Ishikawa (cell line): ENCODE data around the gene HECTD4.

Source experiments
- RAD21 ChIP-seq: IDR thresholded peaks from 2 replicates; pipeline ENCODE4 v1.6.1; 2012; ENCODE audit warnings: low read depth
- YY1 ChIP-seq: IDR thresholded peaks from 2 replicates; pipeline ENCODE4 v1.6.1; 2012; ENCODE audit warnings: low read depth
- TF ChIP-seq, protein P1 (sequence below): IDR thresholded peaks from 2 replicates; pipeline ENCODE4 v1.6.1; 2012

DNA sequence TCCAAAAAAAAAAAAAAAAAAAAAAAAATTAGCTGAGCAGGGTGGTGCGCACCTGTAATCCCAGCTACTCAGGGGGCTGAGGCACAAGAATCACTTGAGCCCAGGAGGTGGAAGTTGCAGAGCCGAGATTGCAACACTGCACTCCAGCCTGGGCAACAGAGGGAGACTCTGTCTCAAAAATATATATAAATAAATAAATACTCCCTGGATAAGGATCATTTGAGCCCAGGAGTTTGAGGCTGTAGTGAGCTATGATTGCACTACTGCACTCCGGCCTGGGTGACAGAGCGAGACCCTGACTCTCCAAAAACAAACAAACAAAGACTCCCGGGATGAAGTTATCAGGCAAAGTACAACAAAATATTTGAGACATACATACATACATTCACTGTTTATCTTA, 270.3 kb downstream of the HECTD4 start:
- TF ChIP-seq, protein P1, sequence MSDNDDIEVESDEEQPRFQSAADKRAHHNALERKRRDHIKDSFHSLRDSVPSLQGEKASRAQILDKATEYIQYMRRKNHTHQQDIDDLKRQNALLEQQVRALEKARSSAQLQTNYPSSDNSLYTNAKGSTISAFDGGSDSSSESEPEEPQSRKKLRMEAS, result no peak
- TF ChIP-seq RAD21 (peak; percentile 33; the same call in 1 of the 2 replicates), YY1 (no peak)
